ENCODE data around the gene MYO18B.

DNA sequence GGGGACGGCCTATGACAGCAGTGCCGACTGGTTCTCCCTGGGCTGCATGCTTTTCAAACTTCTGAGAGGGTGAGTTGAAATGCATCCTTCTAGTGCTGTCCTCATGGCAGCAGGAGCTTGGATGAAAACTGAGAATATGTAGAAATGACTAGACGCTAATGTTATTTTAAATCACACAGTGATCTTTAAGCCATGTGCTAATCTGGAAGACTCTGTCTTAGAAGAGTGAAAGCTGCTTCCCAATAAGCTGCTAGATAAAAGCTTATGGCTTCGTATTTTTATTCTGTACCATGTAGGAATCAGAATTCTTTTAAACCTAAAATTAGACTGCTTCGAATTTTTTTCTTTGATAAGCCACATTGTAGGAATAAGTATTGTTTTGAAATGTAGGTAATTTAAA is 46.8 kb upstream of the MYO18B start:
- TF ChIP-seq, protein P1, sequence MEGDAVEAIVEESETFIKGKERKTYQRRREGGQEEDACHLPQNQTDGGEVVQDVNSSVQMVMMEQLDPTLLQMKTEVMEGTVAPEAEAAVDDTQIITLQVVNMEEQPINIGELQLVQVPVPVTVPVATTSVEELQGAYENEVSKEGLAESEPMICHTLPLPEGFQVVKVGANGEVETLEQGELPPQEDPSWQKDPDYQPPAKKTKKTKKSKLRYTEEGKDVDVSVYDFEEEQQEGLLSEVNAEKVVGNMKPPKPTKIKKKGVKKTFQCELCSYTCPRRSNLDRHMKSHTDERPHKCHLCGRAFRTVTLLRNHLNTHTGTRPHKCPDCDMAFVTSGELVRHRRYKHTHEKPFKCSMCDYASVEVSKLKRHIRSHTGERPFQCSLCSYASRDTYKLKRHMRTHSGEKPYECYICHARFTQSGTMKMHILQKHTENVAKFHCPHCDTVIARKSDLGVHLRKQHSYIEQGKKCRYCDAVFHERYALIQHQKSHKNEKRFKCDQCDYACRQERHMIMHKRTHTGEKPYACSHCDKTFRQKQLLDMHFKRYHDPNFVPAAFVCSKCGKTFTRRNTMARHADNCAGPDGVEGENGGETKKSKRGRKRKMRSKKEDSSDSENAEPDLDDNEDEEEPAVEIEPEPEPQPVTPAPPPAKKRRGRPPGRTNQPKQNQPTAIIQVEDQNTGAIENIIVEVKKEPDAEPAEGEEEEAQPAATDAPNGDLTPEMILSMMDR (IDR thresholded peaks at IDR 0.05; ENCODE audit: insufficient read depth, low read length) = no peak
- TF ChIP-seq GABPA (IDR thresholded peaks at IDR 0.05; ENCODE audit: low read depth) = no peak
